ENCODE data around the gene URB1.

URB1 gene

GRCh38 chr21:32426066-32426465, 33.3 kb upstream of the URB1 start:
- no peak for DNase-seq (ENCODE audit: low read depth)
- no peak overlapping the region for H3K4me3 ChIP-seq (ENCODE audit: low read depth, low read length)
- TF ChIP-seq MYC (IDR thresholded peaks at IDR 0.05; ENCODE audit: low read depth, low read length) (no peak), POLR2A (IDR thresholded peaks at IDR 0.05; ENCODE audit: extremely low read depth, insufficient read length) (no peak), CTCF (IDR thresholded peaks at IDR 0.05; ENCODE audit: low read depth, low read length) (no peak), MAX (IDR thresholded peaks at IDR 0.05; ENCODE audit: low read depth, low read length) (no peak)

- no peak for TF ChIP-seq CTCF (IDR thresholded peaks at IDR 0.05; ENCODE audit: low read depth, low read length)
- no peak for TF ChIP-seq MAX (IDR thresholded peaks at IDR 0.05; ENCODE audit: low read depth, low read length)
- TF ChIP-seq POLR2A (IDR thresholded peaks at IDR 0.05; ENCODE audit: extremely low read depth, insufficient read length), result no peak
- no peak for TF ChIP-seq MYC (IDR thresholded peaks at IDR 0.05; ENCODE audit: low read depth, low read length)
- DNase-seq (ENCODE audit: low read depth), result no peak
- H3K4me3 ChIP-seq (ENCODE audit: low read depth, low read length), result no peak overlapping the region
These were observed 32.8 kb upstream of the URB1 start for GRCh38 chr21:32425628-32426027.

DNA sequence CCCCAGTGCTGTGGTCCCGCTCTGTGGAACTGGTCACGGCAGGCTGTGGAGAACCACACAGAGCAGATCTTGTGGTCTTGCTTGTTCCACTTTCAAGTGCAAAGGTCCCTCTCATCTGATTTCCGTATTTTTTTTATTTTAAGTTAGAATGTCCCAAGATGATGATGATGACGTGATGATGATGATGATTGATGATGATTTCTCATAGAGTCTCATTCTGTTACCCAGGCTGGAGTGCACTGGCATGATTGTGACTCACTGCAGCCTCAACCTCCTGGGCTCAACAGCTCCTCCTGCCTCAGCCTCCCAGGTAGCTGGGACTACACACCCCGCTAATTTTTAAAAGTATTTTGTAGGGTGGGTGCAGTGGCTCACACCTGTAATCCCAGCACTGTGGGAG, 31.9 kb upstream of the URB1 start:
- no peak overlapping the region for H3K4me3 ChIP-seq (ENCODE audit: low read depth, low read length)
- DNase-seq (ENCODE audit: low read depth), result no peak
- TF ChIP-seq CTCF (IDR thresholded peaks at IDR 0.05; ENCODE audit: low read depth, low read length), result no peak
- no peak for TF ChIP-seq MYC (IDR thresholded peaks at IDR 0.05; ENCODE audit: low read depth, low read length)
- no peak for TF ChIP-seq MAX (IDR thresholded peaks at IDR 0.05; ENCODE audit: low read depth, low read length)
- no peak for TF ChIP-seq POLR2A (IDR thresholded peaks at IDR 0.05; ENCODE audit: extremely low read depth, insufficient read length)

GRCh38 chr21:32424191-32424535, 31.4 kb upstream of the URB1 start:
- no peak for DNase-seq (ENCODE audit: low read depth)
- no peak overlapping the region for H3K4me3 ChIP-seq (ENCODE audit: low read depth, low read length)
- TF ChIP-seq MYC (IDR thresholded peaks at IDR 0.05; ENCODE audit: low read depth, low read length) (no peak), POLR2A (IDR thresholded peaks at IDR 0.05; ENCODE audit: extremely low read depth, insufficient read length) (no peak), MAX (IDR thresholded peaks at IDR 0.05; ENCODE audit: low read depth, low read length) (no peak), CTCF (IDR thresholded peaks at IDR 0.05; ENCODE audit: low read depth, low read length) (no peak)

GRCh38 chr21:32423320-32424190, 30.7 kb upstream of the URB1 start:
- no peak for TF ChIP-seq POLR2A (IDR thresholded peaks at IDR 0.05; ENCODE audit: extremely low read depth, insufficient read length)
- no peak for TF ChIP-seq CTCF (IDR thresholded peaks at IDR 0.05; ENCODE audit: low read depth, low read length)
- no peak for TF ChIP-seq MYC (IDR thresholded peaks at IDR 0.05; ENCODE audit: low read depth, low read length)
- TF ChIP-seq MAX (IDR thresholded peaks at IDR 0.05; ENCODE audit: low read depth, low read length), result no peak
- H3K4me3 ChIP-seq (ENCODE audit: low read depth, low read length), result no peak overlapping the region
- DNase-seq (ENCODE audit: low read depth), result no peak

Measured in NB4 (cell line).